Smooth muscle cell of the umbilical artery (primary cell): ENCODE results near the gene SMCO3. TPM values are rescaled to one million over a fixed set of nuclear protein-coding genes. Genes with fewer than 3 reads are reported as not detected.

Source experiments
- total RNA-seq: library from RNA; depleted of rRNA; stranded (reverse); fragments of >200 nt; gene quantifications from 2 replicates; pipeline ENCODE4 v1.2.3, GENCODE V29; 2014

SMCO3 gene
- 3.5 and 10.1 TPM in 2 replicates for total RNA-seq

GRCh38 chr12:14814014-14814413 is at the start of gene SMCO3:
Gene SMCO3, minus strand, starts transcription at chr12:14814182. Its CDS starts 7,502 bp downstream, at chr12:14806680.

DNA sequence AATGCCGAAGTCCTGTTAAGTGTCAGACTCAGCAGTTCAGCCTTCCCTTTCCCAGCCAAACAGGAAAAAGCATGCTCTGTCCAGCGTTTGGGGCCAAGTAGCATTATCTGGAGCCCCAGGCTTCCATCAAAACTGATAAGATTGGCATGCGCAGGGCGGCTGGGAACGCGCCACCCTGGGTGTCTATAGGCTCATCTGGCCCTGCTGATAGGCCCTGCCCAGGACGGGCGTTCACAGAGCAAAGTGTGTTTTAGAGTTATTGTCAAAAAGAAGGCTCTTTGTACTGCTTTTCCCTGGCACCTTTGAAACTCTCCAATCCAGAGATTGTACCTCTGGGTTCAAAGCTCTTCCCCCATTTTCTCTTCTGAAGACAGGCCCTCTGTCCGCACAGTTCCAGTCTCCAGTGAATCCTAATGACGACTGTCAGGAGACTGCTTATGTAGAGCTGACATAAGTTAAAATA is 29.5 kb upstream of the SMCO3 start, which contains the start of gene ART4:
Gene ART4 (minus strand): TSS at position 102 of the 463 bp plus-strand sequence. CDS start 413 bp downstream, outside the sequence.

DNA sequence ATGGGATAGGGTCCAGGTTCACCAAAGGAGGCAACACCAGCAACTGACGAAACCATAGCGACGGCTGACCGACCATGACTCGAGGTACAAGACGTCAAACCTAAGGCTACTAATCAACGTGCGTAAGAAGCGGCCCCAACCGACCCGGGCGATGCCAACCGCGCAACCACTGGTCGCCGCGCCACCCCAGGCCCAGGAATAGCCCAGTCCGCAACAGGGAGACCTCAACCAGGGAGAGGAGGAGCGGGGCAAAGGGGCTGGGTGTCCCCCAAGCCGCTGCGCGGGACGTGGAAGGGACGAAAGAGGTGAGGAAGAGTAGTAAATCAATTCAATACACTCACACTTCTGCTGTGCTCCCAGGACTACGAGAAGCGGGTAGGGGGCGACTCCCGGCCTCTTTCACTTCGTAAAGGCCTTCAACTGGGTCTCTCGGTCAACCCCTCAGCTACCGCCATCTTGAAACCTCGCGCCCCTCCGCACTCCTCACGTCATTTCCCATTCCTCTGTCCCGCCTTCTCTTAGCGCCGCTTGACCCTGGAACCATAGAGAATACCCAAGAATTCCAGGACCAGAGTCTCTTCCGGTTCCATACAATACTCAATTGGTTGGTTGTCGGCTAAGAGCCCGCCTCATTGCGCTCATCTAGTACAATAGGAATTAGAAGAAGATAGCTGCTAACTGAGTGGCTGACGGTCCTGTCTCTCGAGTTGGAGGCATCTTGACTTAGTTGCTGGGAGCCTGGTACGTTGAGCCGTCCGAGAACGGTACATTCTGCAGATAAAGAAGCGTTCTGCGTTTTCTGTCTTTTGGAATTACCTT is 10.8 kb downstream of the SMCO3 start, which contains the start of the genes C12orf60 and WBP11:
Gene C12orf60 (plus strand): TSS at position 660 of the 819 bp plus-strand sequence. CDS start 19,266 bp downstream, outside the sequence.
Gene WBP11 (minus strand): TSS at position 468 of the 819 bp plus-strand sequence. CDS start 2,095 bp downstream, outside the sequence.

Other genes with a start within 250 kb of the SMCO3 start
- gene PLBD1, start 246.3 kb downstream of the SMCO3 start, total RNA-seq = 1.2 and 2.1 TPM in 2 replicates
- not detected in 2 replicates for gene GUCY2C, start 117.6 kb downstream of the SMCO3 start, total RNA-seq
- 8.6 and 12.2 TPM in 2 replicates for gene WBP11, start 10.7 kb downstream of the SMCO3 start, total RNA-seq
- 1.0 and 1.2 TPM in 2 replicates for gene C12orf60, start 10.5 kb downstream of the SMCO3 start, total RNA-seq
- gene ART4, start 29.3 kb upstream of the SMCO3 start, total RNA-seq = 2.6 and 6.5 TPM in 2 replicates
- gene MGP, start 71.7 kb upstream of the SMCO3 start, total RNA-seq = 6.7 and 31.5 TPM in 2 replicates
- gene ERP27, start 124.4 kb upstream of the SMCO3 start, total RNA-seq = not detected in 2 replicates
- 7.1 and 22.5 TPM in 2 replicates for gene ARHGDIB, start 147.4 kb upstream of the SMCO3 start, total RNA-seq
- gene PDE6H, start 158.9 kb upstream of the SMCO3 start, total RNA-seq = not detected in 2 replicates